ENCODE data around the gene RBM7.

RBM7 gene

DNA sequence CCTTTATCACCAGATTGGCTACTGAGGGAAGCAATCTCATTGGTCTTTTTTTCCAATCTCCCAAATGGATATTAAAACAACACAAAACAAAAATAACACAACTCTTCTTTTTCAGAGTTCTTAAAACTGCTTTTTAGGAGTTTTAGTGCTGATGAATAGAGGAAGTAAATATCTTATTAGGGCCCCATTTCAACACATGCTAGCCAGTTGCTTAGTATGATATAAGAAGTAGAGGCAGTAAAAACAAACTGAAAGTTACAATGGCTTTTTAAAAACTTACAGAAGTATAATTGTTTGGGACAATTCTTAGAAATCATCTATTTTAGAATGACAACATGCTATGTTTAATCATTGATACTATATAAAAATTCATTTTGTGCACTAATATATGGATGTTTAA lies 3.5 kb upstream of the RBM7 start:
- no peak for DNase-seq (ENCODE audit: low spot score)

DNA sequence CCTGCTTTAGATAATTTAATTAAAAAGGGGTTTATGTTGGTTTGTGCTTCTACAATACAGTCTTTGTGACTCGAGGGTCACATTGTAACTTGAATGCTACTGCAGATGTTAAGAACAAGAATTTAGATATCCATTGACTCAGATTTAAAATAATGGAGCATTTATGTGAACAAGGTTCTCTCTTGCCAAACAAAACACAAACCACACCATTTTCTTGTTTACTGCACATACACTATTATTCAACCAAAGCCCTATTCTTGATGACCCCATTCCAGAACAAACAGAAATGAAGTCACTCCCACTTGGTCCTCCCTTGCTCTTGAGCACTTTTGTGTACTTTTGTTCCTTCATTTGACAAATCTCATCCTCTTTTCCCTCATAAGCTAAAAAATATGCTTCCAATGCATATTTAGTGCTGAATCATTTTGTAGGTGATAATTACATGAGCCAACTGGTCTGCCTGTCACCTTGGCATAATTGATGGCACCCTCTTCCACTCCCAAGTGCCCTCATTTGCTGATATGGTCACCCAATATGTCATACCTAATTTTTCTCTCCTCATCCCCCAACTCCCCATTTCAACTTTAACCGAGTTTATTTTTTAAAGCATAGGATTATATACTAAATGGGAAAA lies 3.0 kb upstream of the RBM7 start:
- DNase-seq (ENCODE audit: low spot score), result peak; percentile 71

DNA sequence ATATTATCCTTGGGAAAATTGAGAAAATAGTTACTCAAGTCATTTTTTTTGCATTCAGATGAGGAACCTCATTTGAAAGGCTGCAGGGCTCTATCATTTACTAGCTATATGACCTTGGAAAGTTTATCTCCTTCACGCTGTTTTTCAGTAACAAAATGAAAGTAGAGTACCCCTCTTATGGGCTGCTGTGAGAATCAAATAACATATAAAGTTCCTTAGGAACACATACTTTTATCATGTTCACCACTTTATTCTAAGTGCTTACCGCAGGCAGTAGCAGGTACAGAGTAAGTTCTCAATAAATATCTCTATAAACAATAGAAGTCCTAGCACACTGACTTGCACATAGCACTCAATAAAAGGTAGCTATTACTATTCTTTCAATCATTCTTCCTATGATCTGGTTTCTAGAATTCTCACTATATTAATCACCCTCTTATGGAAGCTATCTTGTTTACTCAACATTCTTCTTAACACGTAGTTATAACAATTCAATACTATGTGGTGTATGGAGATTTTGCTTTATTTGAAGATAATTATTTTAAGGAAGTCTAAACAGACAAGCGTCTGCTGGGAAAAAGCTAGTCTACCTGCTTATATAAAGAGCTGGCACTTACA lies 2.1 kb upstream of the RBM7 start:
- DNase-seq (ENCODE audit: low spot score), result no peak

DNA sequence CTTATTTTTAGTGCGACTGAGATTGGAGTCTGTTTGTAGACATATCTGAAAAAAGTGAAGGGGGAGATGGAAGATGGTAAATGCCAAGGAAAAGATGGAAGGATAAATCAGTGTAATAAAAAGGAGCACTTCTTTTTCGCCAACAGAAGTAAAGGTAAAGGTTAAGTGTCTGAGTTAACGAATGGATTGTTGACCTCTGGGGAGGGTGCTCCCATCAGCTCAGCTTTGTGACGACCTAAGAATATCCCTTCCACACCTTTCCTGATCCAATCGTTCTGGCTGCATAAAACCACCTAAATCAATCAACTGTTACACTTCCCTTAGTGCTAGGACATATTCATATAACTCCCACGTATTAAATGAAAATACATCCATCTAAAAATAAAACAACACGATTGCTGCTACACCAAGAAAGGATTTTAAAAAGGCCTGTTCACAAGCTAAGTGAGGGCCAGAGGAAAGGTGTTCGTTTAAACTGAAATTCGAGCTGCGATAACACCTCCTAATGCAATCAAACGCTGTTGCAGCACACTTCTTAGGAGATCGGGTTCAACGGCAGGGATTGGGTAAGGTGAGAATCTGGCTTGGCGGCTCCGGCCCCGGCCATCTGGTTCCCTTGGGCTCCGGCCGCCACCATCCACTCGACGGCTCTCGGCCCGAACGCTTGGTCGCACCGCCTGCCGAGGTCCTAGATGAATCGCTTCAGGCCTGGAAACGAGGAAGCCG lies 813 bp upstream of the RBM7 start:
- DNase-seq (ENCODE audit: low spot score), result no peak

DNA sequence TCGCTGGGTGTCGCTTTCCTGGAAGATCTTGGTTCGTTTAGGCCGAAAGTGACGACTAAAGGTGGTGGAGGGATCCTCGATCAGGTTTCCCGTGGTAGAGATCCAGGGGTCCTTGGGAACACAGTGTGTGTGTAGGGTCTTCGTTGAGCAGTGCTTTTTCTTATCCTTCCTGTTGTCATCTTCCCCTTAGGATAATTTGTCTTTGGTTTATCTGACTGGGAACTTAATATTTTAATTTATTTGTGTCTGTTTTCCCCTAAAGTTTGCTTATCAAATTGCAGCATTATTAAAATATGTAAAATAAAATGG lies 403 bp downstream of the RBM7 start:
- no peak for DNase-seq (ENCODE audit: low spot score)

DNA sequence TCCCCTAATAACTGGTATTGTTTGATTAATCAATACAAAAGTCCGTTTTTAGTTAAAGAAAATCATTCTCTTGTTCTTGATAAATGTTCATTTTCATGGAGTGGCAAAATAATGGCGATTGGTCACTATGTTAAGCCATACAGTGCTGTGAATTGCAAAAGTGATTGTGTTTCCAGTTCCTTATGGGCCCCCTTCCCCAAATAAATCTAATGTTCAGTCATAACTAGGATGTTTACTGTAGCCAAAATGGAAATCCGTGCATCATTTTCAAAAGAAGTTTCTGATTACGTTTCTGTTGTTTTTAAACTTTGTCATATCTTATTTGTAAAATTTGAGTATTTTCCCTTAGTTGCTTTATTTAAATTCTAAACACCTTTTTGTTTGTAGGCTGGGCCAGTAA lies 845 bp downstream of the RBM7 start:
- DNase-seq (ENCODE audit: low spot score), result no peak

DNA sequence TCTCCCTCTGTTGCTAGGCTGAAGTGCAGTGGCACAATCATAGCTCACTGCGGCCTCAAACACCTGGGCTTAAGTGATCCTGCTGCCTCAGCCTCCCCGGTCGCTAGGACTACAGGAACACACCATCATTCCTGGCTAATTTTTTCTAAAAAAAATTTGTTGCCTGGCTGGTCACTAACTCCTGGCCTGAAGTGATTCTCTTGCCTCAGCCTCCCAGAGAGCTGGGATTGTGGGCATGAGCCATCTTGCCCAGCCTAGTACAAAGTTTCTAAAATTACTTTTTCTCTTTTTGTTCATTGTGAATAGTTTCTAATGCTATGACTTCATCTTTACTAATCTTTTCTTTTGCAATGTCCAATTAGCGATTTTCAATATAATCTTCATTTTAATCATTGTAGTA lies 12.5 kb downstream of the RBM7 start:
- no peak for DNase-seq (ENCODE audit: low spot score)

DNA sequence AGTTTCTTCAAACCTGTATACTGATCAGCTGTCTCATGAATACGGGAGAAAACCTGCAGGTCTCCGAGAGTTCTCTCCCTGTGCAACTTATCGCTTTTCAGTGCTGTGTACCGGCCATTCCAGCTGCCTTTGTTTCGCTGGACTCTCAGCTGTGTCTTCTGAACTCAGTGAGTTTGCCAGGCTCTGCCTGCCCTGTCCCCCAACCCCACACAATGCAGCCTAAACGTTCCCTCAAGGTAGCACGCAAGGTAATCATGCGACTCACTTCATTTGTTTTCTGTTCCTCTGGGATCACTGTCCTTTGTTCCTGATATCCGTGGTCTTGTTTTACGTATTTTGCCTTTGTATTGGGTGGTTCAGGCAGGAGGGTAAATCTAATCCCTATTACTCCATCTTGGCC lies 13.5 kb downstream of the RBM7 start:
- no peak for DNase-seq (ENCODE audit: low spot score)

DNA sequence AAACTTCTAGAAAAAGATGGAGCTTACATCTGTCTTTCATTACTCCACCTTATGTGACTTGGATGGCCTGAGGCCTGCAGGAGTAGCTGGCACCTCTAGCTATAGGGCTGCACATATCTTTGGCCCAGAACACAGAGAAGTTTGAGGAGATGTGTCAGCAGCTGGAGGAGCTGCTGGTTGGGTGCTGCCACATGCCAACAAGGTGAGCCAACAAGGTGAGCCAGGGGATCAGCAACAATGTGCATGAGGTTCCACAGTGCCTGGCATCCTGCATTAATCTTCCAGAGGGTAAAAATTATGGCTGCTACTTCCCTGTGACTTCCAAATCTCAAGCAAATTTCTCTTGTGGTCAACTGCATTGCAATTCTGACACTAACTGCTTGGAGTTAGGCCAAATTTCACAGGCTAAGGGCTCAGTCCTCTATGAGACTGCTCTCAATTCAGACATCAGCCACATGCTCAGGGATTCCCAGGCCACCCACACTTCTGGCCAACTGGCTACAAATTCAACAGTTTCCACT lies 16.0 kb downstream of the RBM7 start:
- no peak for DNase-seq (ENCODE audit: low spot score)

DNA sequence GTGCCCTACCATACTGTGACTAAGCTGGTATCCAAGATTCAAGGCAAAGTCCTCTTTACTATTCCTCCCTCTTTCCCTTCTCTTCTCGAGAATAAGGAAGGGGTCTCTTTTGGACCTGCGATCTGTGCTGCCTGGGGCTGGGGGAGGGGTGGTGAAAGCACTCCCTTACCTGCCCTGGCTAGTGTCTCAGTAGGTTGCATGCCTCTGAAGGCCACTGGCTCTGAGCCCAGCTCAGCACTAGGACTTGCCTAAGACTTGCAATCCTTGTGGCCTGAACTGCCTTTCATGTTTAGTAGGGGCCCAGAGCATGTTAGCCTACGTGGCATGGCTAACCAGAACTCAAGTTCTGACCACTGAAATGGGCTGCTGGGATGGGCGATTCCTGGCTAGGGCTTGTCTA lies 25.8 kb downstream of the RBM7 start:
- DNase-seq (ENCODE audit: low spot score), result no peak

DNA sequence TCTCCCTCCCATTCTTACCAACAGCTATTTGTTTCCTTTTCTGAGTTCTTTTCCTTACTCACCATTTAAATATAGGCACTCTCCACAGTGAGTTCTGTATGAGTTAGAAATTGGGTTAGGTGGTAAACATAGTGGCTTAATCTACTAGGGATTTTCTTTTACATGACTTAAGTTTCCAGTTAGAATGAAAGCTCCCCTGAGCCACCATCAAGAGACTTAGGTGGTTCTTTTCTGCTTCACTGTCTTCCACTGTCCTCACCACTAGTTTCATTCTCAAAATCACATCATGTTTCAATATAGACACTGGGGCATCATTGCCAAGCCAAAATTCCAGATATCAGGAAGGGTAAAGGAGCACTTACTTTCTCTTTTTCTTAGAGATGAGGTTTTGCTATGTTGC lies 29.8 kb downstream of the RBM7 start:
- DNase-seq (ENCODE audit: low spot score), result no peak

DNA sequence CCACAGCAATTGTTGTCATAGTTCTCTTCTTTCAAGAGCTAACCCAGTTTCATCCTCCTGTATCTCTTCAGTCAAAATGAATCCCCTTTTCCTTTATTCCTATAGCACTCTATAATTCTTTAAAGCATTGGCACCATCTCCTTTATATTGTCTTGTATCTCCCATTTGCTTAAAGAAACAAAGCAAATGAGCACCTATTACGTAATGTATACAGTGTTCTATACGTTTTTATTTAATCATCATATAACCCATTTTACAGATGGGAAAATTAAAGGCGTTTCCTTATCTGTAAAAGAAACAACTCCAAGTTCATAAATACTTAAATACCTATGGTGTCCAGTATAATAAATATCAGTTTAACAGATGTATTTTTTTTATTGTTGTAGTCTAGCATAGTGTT lies 32.4 kb downstream of the RBM7 start:
- no peak for DNase-seq (ENCODE audit: low spot score)

DNA sequence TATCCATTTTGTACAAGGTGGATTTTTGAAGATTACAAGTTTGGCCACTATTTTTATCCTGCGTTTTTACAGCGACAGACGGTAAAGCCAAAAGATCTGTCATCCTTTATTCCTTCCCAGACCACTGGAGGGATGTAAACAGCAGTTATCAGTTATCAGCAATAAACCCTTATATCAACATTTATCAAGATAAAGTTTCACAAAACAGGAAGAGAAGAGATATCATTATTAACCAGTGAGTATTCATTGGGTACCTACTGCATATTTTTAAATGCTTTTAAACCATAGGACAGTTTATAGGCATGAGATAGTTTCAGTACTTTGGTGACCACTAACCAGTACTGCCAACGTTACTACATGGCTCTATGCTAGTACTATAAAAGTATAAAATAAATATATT lies 32.9 kb downstream of the RBM7 start:
- no peak for DNase-seq (ENCODE audit: low spot score)

DNA sequence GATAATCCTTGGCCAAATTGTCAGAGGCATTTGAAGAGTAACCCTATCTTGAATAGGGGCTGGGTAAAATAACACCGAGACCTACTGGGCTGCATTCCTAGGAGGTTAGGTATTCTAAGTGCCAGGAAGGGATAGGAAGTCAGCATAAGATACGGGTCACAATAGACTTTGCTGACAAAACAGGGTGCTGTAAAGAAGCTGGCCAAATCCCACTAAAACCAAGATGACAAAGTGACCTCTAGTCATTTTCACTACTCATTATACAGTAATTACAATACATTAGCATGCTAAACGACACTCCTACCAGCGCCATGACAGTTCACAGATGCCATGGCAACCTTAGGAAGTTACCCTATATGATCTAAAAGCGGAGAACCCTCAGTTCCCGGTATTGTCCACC lies 37.8 kb downstream of the RBM7 start:
- DNase-seq (ENCODE audit: low spot score), result no peak

DNA sequence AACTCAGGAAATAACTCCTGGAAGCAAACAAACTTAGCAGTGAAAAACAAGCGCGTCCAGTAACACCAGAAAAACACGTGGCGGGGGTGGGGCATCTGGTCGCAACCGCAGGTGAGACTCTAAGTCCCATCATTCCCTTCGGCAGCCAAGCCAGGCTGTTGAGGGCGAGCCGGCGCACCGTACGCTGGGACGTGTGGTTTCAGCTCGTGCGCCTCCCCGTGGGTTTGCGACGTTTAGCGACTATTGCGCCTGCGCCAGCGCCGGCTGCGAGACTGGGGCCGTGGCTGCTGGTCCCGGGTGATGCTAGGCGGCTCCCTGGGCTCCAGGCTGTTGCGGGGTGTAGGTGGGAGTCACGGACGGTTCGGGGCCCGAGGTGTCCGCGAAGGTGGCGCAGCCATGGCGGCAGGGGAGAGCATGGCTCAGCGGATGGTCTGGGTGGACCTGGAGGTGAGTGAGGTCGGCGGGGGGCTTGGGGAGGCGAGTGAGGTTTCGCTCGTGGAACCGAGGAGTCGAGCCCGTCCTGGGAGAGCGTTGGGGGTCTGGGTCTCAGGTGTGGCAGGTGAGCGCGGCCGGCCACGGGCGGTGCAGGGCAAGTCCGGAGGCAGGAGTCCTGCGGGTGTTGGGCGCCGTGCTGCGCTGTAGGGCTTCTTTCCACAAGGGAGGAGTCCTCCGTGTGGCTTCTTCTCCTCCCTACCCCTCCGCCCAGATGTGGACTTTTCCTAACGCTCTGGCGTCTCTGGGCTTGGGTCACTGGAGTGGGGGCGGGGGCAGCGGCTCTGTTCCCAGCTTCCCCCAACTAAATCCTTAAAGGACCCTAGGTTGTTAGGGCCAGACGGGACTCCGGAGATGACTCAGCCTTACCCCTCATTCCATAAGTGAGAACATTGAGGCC lies 39.0 kb downstream of the RBM7 start, which contains the start of gene REXO2:
Gene REXO2 (plus strand): TSS at position 239 of the 892 bp plus-strand sequence. CDS start 62 bp downstream, at position 301.
- DNase-seq (ENCODE audit: low spot score), result peak; percentile 97

DNA sequence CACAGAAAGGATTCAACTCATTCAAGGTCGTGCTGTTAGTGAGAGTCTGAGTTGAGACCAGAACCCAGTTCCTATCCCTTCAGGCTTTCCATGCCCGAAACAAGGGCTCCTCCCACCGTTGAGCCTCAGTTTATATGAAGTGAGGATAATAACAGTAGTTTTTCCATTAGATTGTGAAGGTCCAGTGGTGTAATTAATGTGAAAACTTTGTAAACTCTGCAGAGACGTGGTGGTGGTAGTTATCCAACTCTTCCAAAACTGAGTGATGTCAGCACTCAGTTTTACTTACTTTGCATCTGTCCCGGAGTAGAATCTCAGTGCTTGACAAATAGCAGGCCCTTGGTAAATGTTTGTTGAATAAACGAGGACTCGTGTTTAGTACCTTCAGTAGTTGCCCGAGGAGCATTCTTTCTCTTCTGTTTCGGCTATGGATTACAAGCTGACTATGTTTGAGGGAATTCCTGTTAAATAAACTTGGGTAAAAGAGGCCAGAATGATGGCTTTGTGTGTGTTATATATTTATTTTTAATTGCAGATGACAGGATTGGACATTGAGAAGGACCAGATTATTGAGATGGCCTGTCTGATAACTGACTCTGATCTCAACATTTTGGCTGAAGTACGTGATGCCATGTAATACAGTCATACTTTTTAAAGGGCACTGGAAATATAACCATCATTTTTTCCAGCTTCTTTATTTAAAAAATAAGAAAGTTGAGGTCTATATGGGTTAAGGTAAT lies 39.8 kb downstream of the RBM7 start:
- peak; percentile 24 for DNase-seq (ENCODE audit: low spot score)

DNA sequence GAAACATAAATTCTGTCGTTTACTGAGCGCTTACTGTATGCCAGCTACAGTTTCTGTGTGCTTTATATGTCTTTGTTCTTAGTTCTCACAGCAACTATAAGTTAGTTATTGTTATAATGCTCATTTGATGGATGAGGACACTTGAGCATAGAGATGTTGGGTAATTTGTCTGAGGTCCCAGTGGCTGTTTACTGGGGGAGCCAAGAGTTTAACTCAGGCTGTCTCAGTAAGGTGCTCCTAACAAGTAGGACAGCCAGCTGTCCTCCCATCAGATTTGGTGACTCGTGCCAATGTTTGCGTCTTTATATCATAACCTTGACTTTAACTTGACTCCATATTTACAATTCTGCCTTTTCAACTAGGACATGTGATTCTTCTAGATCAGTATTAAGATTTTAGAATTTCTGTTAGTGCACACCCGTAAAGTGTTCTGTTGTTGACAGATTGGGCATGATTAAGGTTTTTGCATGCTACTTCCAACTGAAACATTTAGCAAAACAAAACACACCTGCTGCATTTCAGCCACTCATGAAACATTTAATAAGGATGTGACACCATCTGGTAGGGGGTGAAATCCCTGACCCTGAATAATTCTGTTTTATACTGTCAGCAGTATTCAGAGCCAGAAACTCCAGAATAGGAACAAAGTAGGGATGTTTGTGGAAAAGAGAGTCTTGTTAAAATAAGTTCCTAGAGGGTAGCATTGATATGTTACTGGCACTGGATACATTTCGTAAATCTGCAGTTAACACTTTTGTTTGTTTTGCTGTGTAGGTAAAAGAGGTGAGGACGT lies 40.7 kb downstream of the RBM7 start:
- DNase-seq (ENCODE audit: low spot score), result no peak

DNA sequence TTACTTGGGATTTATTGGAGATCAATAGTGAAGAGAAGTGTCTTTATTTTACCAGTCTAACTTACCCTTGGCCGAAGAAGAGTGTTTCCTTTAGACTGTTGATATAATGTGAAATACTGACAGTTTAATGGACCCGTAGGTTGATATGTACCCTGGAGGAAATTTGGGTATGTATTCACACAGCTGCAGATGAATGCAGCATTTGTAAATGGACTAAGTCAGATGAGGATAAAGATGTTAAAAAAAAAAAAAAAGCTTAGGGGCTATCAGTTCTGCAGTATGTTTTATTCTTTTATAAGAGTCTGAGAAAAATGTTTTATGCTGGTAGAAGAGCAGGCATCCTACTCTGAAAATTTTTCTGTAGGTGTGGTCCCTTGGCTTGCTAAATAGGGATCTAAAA lies 41.5 kb downstream of the RBM7 start:
- no peak for DNase-seq (ENCODE audit: low spot score)

DNA sequence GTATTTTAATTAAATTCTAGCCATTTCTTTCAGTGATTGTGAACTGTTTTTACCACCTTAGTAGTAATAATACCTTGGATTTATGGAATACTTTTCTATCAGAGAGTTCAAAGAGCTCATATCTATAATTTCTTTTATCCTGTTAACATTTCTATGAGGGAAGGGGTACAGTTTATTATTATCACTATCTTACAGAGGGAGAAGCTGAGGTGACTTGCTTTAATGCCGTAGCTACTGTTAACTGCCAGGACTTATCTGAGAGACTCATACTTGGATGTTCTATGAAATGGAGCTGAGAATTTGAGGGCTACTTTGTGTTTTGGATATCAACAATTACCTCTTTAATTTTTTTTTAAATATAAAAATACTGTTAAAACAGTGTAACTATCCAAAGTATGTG lies 42.1 kb downstream of the RBM7 start:
- no peak for DNase-seq (ENCODE audit: low spot score)

DNA sequence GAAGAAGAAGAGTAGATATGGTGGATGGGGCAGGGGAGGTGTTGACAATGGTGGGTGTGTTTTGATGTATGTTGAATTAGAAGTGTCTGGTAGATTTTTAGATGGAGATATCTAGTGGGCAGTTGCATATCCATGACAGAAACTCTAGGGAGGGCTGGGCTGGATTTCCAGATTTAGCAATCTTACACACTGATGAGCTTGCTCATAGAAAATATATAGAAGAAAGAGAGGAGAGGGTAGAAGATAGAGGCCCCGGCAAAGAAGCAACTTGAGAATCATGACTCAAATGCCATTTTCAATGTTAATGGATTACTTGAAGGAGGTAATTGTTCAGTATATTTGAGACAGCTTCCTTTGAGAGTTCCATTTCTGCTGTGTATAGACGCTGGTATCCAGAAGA lies 47.0 kb downstream of the RBM7 start:
- no peak for DNase-seq (ENCODE audit: low spot score)

DNA sequence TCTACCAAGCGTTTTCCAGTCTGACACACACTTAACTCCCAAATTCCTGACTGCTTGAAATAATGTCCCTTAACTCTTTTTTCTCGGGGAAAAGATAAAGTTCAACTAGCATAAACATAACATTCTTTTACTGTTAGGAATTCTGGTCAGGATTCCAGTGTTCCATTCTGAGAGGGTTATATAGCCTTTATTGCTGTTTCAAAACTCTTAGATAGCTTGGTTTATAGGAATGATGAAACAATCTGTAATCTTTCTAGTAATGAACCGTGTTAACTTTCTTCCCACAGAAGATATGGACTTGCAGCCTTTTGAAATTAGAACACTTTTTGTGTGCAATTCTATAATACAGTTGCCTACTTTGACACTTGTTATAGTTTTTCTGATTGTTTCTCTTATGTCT lies 47.4 kb downstream of the RBM7 start:
- no peak for DNase-seq (ENCODE audit: low spot score)

All from putamen (tissue), 1 donor.